Subcutaneous abdominal adipose tissue (tissue), 5 donors: ENCODE data around the gene ABHD15.
"Not testable (repeated sequence)": the region's sequence is repeated elsewhere in the genome, so short reads cannot be mapped to it uniquely, and the experiment has no call there.

Source experiments
- H3K27ac ChIP-seq: one replicate; pipeline ENCODE4 v1.7.0; 2013; ENCODE audit warnings: low read depth, mild to moderate bottlenecking, inconsistent platforms, low read length, moderate library complexity
- H3K27me3 ChIP-seq, 5 donors: one replicate each; pipeline ENCODE4 v1.7.0; 2013; ENCODE audit warnings: low read length in 5 of 5, inconsistent platforms in 1 of 5; ENCODE audit not compliant: control insufficient read depth in 5 of 5, insufficient read depth in 4 of 5
- H3K36me3 ChIP-seq, 5 donors: one replicate each; pipeline ENCODE4 v1.7.0; 2013; ENCODE audit warnings: low read length in 5 of 5; ENCODE audit not compliant: control insufficient read depth in 5 of 5, insufficient read depth in 5 of 5
- H3K4me1 ChIP-seq, 5 donors: one replicate each; pipeline ENCODE4 v1.7.0; 2013; ENCODE audit warnings: low read length in 5 of 5, mild to moderate bottlenecking in 3 of 5, moderate library complexity in 1 of 5; ENCODE audit not compliant: control insufficient read depth in 5 of 5, insufficient read depth in 5 of 5
- H3K4me3 ChIP-seq, 5 donors: one replicate each; pipeline ENCODE4 v1.7.0; 2013; ENCODE audit warnings: low read length in 5 of 5, low read depth in 1 of 5
- H3K9ac ChIP-seq, 5 donors: one replicate each; pipeline ENCODE4 v1.7.0; 2013; ENCODE audit warnings: low read length in 5 of 5, mild to moderate bottlenecking in 4 of 5, moderate library complexity in 3 of 5
- H3K9me3 ChIP-seq, 5 donors: one replicate each; pipeline ENCODE4 v1.7.0; 2013; ENCODE audit warnings: low read length in 5 of 5; ENCODE audit not compliant: control insufficient read depth in 5 of 5
- donor health status: healthy.
- donor health status: healthy.
- donor health status: healthy.
- donor health status: healthy.
- donor health status: healthy.

Gene ABHD15

DNA sequence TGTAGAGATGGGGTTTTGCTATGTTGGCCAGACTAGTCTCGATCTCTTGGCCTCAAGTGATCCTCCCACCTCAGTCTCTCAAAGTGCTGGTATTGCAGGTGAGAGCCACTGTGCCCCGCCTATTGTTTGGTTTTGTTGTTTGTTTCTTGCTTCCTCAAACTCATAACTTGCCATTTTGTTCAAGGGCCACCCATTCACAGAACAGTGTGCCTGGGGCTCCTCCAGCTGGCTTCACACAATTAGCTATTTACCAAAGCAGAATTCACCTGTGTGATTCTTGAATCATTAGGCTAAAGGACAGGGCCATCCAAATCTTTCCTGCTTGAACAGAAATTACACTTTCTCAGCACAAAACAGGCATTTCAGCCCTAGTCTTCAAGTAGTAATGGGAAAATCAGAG is 7.2 kb downstream of the ABHD15 start:
- H3K9ac ChIP-seq: no peak overlapping the region
- H3K4me3 ChIP-seq: no peak overlapping the region
- no peaks in the 10 kb centered on the region for H3K9me3 ChIP-seq
- no peaks in the 10 kb centered on the region for H3K27me3 ChIP-seq
- peaks cover 0 to 18% (median 12%) of the 10 kb centered on the region in 5 donors for H3K36me3 ChIP-seq
- no peak overlapping the region for H3K27ac ChIP-seq
- peaks cover 7 to 51% (median 43%) of the 10 kb centered on the region in 5 donors for H3K4me1 ChIP-seq

DNA sequence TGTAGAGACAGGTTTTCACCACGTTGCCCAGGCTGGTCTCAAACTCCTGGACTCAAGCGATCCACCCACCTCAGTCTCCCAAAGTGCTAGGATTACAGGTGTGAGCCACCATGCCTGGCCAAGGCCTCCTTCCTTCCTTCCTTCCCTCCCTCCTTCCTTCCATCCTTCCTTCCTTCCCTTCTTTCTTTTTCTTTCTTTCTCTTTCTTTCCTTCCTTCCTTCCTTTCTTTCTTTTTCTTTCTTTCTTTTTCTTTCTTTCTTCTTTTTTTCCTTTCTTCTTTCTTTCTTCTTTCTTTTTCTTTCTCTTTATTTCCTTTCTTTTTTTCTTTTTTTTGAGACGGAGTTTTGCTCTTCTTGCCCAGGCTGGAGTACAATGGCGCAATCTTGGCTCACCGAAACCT is 8.7 kb downstream of the ABHD15 start:
- Histone ChIP-seq H3K4me1 (peaks cover 7 to 38% (median 33%) of the 10 kb centered on the region in 5 donors), H3K36me3 (peaks cover 0 to 18% (median 12%) of the 10 kb centered on the region in 5 donors)
- H3K9ac ChIP-seq, H3K4me3 ChIP-seq, H3K9me3 ChIP-seq, H3K27ac ChIP-seq, H3K27me3 ChIP-seq: not testable (repeated sequence)

DNA sequence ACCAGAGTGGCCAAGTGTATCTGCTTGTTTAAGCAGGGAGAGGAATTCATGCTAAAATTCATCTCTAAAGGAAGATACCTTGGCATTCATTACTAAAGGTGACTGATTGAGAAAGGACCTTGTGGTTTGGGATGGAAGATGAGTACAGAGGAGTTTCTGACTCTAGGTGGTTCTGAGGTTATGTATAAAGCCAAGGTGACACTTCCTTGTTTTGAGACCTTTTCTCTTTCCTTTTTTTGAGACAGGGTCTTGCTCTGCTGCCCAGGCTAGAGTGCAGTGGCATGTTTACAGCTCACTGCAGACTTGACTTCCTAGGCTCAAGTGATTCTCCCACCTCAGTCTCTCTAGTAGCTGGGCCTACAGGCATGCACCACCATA is 9.1 kb downstream of the ABHD15 start:
- Histone ChIP-seq H3K27me3 (no peaks in the 10 kb centered on the region), H3K4me3 (no peak overlapping the region), H3K27ac (no peak overlapping the region), H3K4me1 (peaks cover 7 to 34% (median 28%) of the 10 kb centered on the region in 5 donors), H3K36me3 (peaks cover 0 to 16% (median 9%) of the 10 kb centered on the region in 5 donors), H3K9ac (no peak overlapping the region), H3K9me3 (no peaks in the 10 kb centered on the region)

DNA sequence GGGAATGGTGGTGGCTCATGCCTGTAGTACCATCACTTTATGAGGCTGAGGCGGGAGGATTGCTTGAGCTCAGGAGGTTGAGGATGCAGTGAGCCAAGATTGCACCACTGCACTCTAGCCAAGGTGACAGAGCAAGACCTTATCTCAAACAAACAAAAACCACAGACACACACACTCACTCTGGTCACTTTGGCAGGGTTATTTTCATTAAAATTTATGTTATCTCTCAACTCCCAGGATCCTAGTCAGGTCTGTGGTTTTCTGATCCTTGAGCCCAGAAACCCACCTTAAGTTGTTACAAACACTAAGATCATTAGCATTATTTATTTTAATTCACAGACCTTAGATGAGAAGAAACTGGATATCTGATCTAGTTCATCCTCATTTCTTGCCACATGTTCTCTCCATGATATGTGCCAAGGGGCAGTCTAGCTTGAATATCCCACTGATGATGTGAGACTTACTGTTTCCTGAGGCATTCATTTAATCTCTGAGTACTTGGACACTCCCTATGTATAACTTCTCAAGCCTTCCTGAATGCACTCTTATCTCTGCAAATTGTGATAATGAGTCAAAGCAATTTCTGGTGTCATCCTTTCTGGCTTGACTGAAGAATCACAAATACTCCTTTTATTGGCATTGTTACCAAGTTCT is 9.6 kb downstream of the ABHD15 start:
- H3K36me3 ChIP-seq: peaks cover 0 to 10% (median 6%) of the 10 kb centered on the region in 5 donors
- no peak overlapping the region for H3K27ac ChIP-seq
- H3K4me3 ChIP-seq: no peak overlapping the region
- no peaks in the 10 kb centered on the region for H3K9me3 ChIP-seq
- H3K9ac ChIP-seq: no peak overlapping the region
- no peaks in the 10 kb centered on the region for H3K27me3 ChIP-seq
- peaks cover 6 to 29% (median 23%) of the 10 kb centered on the region in 5 donors for H3K4me1 ChIP-seq

DNA sequence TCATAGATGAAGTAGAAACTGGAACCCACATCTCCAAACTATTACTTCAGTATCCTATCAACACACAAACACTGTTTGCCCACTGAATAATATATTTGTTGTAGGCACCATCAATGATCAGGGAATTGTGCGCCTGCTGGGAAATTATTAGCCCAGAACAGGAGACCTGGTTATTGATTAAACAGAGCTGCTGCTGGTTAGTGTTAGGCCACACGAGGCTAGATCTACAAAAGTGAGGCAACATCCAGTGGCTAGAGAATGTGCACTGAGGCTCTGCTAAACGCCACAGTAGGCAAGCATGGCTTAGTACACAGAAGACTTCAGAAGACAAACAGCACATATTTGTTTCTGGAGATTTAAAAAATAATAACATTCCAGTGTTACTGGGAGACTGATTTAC is 11.0 kb downstream of the ABHD15 start:
- Histone ChIP-seq H3K4me1 (peaks cover 0 to 23% (median 13%) of the 10 kb centered on the region in 5 donors), H3K4me3 (no peak overlapping the region), H3K36me3 (peaks cover 0 to 4% (median 0%) of the 10 kb centered on the region in 5 donors), H3K9ac (no peak overlapping the region), H3K27ac (no peak overlapping the region), H3K9me3 (no peaks in the 10 kb centered on the region), H3K27me3 (no peaks in the 10 kb centered on the region)

DNA sequence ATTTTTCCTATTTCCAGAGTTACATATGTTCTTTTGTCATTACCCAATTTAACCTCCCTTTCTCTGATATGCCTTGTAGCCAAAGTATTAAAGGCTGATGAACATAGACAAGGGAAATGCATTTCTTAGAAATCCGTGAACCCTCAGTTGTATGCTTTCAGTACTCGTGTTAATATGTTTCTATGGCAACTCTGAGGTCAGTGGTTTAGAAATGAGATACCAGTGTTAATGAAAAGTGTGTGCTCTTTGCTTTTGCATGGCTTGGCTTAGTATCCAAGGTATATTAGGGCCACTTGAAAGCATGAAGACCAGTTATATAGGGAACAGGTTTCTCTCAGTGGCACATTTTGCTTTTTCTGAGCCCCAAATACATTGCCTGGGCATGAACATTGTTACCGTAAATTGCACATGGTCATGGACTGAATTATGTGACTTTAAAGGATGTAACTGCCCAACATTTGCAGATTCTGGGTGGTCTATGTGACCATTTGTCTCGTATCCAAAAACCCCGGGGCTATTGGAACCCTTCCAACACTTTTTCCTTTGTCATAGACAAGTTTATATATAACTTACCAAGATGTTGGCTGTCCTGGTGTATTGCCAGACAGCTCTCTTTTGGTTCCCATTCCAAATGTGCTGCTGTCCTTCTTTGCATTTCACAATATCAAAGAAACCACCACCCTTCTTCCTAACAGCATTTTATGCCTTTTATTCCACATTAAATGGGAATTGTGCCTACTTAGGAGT is 17.5 kb downstream of the ABHD15 start:
- no peak overlapping the region for H3K27ac ChIP-seq
- H3K4me3 ChIP-seq: peak overlapping the region in 1 of 5 donors; percentile 5
- peaks cover 0 to 6% (median 4%) of the 10 kb centered on the region in 5 donors for H3K36me3 ChIP-seq
- no peaks in the 10 kb centered on the region for H3K27me3 ChIP-seq
- peaks cover 4 to 33% (median 17%) of the 10 kb centered on the region in 5 donors for H3K4me1 ChIP-seq
- H3K9ac ChIP-seq: no peak overlapping the region
- no peaks in the 10 kb centered on the region for H3K9me3 ChIP-seq

DNA sequence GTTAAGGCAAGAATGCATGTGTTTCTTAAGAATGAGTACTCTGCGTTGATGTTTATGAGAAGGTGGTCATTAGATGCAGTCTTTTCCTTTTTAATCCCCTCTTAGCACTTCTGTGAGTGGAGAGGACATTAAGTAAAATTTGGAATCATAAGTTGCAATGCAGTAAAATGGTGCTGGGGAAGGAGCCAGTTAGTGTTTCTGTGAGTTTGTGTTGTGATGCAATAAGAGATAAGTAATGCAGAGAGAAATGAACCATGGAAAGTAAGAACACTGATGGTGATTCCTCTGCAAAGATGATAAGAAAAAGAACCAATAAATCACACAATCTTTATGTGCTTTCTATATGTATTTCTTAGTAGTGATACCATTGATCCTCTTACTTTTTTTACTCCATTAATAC is 20.0 kb downstream of the ABHD15 start:
- Histone ChIP-seq H3K9me3 (no peaks in the 10 kb centered on the region), H3K36me3 (peaks cover 18 to 26% (median 24%) of the 10 kb centered on the region in 5 donors), H3K27ac (no peak overlapping the region), H3K9ac (no peak overlapping the region), H3K4me3 (no peak overlapping the region), H3K4me1 (peaks cover 4 to 33% (median 17%) of the 10 kb centered on the region in 5 donors), H3K27me3 (no peaks in the 10 kb centered on the region)

DNA sequence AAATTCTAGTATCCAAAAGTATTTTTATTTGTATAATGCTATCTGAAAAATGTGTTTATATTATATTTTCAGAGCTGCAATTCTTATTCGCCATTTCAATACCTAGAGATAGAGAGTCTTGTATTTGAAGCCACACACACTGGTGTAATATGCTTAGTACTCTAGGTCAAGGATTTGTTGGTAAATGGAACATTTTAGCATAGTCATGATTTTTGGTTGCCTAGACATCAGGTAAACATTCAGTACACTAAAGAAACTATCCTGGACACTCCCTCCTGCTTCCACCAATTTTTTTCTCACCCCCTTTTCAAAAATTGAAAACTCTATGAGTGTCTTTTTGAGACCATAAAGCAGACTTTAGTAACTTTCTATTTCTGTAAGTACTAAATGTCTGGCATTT is 20.8 kb downstream of the ABHD15 start:
- Histone ChIP-seq H3K27me3 (no peaks in the 10 kb centered on the region), H3K36me3 (peaks cover 18 to 30% (median 25%) of the 10 kb centered on the region in 5 donors), H3K4me3 (no peak overlapping the region), H3K27ac (no peak overlapping the region), H3K4me1 (peaks cover 4 to 27% (median 16%) of the 10 kb centered on the region in 5 donors), H3K9me3 (no peaks in the 10 kb centered on the region), H3K9ac (no peak overlapping the region)

DNA sequence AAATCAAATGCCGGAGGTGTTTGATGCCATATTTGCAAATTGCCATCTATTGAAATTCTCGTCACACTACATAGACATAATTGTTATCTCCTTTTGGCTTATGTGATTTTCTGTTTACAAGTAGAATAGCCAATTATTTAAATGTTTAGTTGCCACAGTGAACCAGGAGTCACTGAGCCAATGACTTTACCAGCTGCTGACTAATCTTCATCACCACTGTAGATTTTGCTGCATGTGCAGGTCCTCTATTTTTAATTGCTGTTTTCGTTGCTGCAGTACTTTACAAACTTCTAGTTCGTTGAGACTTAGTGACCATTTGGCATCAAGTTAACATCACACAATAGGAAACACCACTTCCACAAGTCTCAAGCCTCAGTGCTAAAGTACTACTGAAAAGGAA is 22.8 kb downstream of the ABHD15 start:
- H3K9me3 ChIP-seq: no peaks in the 10 kb centered on the region
- peaks cover 0 to 14% (median 5%) of the 10 kb centered on the region in 5 donors for H3K4me1 ChIP-seq
- no peak overlapping the region for H3K27ac ChIP-seq
- no peak overlapping the region for H3K4me3 ChIP-seq
- H3K27me3 ChIP-seq: no peaks in the 10 kb centered on the region
- H3K9ac ChIP-seq: no peak overlapping the region
- H3K36me3 ChIP-seq: peaks cover 18 to 38% (median 28%) of the 10 kb centered on the region in 5 donors

DNA sequence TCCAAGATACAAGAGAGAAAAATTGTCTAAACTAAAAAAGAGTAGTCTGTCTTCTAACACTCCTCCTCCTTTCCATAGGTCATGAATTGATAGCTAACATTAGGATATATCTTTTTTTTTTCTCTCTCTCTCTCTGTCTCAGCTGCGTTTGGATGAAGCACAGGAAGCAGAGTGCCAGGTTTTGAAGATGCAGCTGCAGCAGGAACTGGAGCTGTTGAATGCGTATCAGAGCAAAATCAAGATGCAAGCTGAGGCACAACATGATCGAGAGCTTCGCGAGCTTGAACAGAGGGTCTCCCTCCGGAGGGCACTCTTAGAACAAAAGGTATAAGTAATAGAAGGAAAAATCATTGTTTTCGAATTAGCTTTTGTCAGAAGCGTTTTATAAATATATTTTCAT is 32.9 kb downstream of the ABHD15 start:
- Histone ChIP-seq H3K9ac (no peak overlapping the region), H3K9me3 (no peaks in the 10 kb centered on the region), H3K27me3 (no peaks in the 10 kb centered on the region), H3K36me3 (peaks cover 21 to 57% (median 37%) of the 10 kb centered on the region in 5 donors), H3K4me3 (no peak overlapping the region), H3K27ac (no peak overlapping the region), H3K4me1 (no peaks in the 10 kb centered on the region)
